NOMO-1 (cell line): ENCODE data around the gene FTHL17.

Experiments
- DNase-seq, 2 experiments: peaks; one replicate each; lab custom pipeline; 2025; ENCODE audit not compliant: unreplicated experiment in 2 of 2; lab: John Stamatoyannopoulos, UW

The FTHL17 gene

GRCh38 chrX:31071725-31072124 lies at the start of gene FTHL17:
FTHL17 (minus strand) TSS chrX:31072041; CDS start chrX:31071953, 88 bp downstream.
- DNase-seq, result no peak

GRCh38 chrX:31117266-31117665 lies 45.4 kb upstream of the FTHL17 start:
- no peak for DNase-seq

DNA sequence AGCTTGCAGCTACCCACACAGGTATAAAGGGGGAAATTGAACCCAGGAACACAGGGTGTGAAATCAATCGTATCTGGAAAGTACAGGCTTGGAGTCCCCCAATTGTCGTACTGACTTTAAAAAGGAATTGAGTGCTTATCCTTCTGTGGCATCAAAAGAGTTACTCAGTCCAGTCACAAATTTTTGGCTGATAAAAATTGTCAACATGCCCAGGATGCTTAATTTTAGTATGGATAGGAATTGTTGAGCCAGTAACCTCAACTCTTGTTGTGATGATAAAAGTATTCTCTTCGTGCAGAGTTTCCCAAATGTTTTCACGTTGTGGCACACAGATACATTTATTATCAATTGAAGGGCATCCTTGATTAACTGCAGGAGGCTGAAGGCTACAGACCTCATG lies 43.6 kb upstream of the FTHL17 start:
- DNase-seq, result no peak

GRCh38 chrX:31114858-31115257 lies 43.0 kb upstream of the FTHL17 start:
- no peak for DNase-seq

- no peak for DNase-seq
Measured at GRCh38 chrX:31112226-31112999, 40.6 kb upstream of the FTHL17 start.

DNA sequence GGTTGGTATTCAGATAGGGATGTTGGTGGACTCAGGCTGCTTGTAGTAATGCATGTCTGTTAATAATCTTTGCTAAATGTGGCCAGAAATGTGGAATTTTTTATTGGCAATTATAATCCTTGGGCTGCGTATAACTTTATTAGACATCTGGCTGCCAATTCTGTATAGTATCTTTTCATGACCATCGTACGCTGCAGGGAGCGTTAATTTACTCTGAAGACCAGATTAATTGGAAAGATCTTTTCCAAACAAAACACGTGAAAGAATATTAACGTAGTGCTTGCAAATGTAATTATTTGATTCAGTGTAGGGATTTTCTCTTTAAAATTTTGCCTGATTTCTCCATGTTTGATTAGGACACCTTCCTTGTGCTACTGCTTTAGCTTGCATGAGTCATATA lies 38.8 kb upstream of the FTHL17 start:
- DNase-seq, result no peak

GRCh38 chrX:31099536-31100090 lies 27.8 kb upstream of the FTHL17 start:
- peak in 1 of 2 experiments; percentile 23 for DNase-seq

DNA sequence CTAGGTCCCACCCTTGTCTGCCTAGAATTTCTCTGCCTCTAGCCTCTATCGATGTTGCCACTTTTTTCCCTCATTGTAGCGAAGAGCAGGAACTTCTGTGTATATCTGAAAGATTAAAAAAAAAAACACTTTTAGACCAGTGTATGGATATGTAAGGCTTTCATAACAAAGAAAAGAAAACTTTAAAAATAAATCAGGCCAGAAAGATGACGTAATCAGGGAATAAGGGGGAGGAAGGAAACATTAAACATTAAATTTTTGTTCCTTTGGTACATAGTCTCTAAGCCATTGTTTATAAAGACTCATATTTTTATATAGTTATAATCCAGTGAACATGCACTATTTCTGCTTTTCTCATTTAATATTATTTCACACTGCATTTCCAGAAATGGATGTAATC lies 26.2 kb upstream of the FTHL17 start:
- no peak for DNase-seq

DNA sequence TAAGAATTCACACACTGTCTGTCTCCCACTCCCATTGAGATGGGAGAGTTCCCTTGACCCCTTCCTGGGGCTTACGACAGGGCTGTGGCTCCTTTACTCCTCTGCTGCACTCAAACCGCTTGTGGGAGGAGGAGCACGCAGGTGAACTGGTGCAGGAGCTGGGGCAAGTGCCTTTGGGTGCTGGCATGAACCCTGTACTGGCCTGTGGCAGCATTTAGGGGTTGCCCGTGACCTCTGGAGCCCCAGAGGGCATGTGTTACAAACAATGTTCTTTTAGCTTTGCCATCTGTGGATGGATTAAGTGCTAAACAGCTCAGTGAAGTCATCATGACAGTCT lies 21.8 kb upstream of the FTHL17 start:
- no peak for DNase-seq

- DNase-seq, result no peak
Measured at GRCh38 chrX:31092970-31093638, 21.3 kb upstream of the FTHL17 start.

GRCh38 chrX:31092476-31092875 lies 20.6 kb upstream of the FTHL17 start:
- DNase-seq, result no peak

GRCh38 chrX:31091819-31092218 lies 20.0 kb upstream of the FTHL17 start:
- DNase-seq, result no peak

- no peak for DNase-seq
Measured at GRCh38 chrX:31074522-31074921, 2.7 kb upstream of the FTHL17 start.

GRCh38 chrX:31071262-31071661 lies 579 bp downstream of the FTHL17 start:
- DNase-seq, result no peak

- no peak for DNase-seq
Measured at GRCh38 chrX:31070057-31070468, 1.8 kb downstream of the FTHL17 start.

- DNase-seq, result no peak
Measured at GRCh38 chrX:31063114-31063513, 8.7 kb downstream of the FTHL17 start.

DNA sequence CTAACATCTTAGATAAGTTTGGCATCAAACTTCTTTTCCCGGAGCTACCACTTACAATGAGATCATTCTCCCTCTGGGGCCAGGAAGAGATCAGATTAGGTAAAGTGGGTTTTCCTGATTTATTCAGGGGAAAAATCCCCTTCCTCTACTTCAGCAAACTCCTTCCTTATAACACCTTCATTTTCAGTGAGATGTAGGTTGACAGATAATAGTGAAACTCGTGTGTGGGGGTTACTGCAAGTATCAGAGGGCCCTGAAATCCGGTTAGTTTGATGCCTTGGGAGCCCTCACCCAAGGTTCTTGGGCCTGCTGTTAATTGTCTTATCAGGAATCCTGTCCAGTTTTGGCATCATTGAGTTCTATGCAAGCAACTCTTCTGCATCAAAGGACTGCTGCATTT lies 10.8 kb downstream of the FTHL17 start:
- no peak for DNase-seq

DNA sequence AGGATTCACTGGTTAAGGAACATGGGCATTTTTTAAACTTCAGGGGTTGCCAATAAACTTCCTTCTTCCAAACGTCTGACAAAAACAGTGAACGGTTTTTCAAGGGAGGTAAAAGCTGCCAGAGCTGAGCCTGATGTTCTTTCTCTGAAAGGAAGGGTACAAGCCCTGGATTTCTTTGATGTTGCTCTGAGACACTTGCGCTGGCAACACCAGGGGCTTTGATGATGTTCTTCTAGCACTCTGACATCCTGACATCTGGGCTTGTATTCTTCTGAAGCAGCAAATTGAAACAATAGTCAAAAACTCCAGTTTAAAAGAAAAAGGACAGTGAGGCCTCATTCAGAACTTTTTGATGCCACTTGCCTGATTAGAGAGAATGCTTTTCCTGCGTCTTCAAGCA lies 11.8 kb downstream of the FTHL17 start:
- no peak for DNase-seq

DNA sequence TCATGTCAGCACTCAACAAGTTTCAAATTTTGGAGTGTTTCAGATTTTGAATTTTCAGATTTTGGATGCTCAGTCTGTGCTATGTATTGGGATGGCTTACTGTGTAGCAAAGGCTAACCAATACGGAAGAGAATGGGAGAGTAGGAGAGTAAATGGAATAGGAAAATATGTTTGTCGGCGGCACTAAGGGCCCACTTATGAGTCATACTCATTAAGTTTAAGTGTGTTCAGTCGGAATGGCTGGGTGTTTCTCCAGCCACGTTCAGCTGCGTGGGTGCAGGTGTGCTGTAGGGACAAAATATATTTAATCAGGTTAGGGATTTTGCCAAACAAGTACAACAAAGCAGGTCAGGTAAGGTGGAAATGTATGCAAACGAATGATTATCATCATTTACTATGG lies 13.6 kb downstream of the FTHL17 start:
- no peak for DNase-seq

DNA sequence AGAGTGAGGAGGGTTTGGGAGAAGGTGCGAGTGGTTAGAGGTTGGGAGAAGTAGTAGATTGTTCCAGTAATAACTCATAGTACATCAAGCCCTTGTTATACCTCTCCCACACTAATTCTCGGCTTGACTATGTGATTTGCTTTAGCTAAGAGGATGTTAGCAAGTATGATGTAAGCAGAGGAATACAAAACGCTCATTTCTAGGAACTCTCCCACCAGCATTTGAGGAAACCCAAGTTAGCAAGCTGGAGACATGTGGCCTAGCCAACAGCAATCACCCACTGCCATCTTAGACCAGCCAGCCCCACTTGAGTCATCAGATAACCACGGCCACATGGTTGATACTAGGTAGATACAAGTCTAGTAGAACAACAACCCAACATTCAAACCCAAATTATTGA lies 14.2 kb downstream of the FTHL17 start:
- no peak for DNase-seq

GRCh38 chrX:31057291-31057690 lies 14.6 kb downstream of the FTHL17 start:
- DNase-seq, result no peak

GRCh38 chrX:31053621-31054020 lies 18.2 kb downstream of the FTHL17 start:
- DNase-seq, result no peak
